ENCODE measurements around the gene SORBS1. TPM values are rescaled to one million over a fixed set of nuclear protein-coding genes. Genes with fewer than 3 reads are reported as not detected.

SORBS1 gene
- total RNA-seq, 4 donors from 2014 or later: 120 to 1,051 (median 449) TPM

DNA sequence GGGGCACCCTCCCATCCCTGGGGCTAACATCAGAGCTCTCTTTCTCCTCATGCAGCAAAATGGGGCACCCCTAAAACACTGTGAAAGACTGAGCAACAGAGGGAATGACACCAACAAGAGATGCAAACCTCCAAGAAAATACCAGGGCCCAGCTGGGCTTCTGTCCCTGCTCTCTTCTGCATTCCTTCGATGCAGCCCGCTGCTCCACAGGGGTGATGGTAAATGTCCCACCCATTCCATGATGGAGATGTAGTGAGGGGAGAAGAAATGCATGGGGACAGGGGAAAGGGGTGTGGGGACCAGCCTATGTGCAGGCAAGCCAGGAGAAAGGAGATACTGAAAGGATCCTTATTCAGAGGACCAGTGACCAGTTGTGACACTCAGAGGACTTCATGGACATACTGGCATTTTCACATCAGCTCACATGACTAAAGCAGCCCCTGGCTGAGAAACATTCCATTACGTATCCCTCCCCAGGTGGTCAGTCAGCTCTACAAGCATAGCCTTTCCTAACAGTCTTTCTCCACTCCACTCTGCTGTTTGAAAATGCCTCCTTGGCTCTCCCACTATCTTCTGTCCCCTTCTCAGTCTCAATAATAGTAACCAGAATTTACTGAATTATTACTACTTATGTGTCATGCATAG lies 13.3 kb downstream of the SORBS1 start:
- no peak for ATAC-seq (ENCODE audit: low FRiP score)
- TF ChIP-seq, protein P1, sequence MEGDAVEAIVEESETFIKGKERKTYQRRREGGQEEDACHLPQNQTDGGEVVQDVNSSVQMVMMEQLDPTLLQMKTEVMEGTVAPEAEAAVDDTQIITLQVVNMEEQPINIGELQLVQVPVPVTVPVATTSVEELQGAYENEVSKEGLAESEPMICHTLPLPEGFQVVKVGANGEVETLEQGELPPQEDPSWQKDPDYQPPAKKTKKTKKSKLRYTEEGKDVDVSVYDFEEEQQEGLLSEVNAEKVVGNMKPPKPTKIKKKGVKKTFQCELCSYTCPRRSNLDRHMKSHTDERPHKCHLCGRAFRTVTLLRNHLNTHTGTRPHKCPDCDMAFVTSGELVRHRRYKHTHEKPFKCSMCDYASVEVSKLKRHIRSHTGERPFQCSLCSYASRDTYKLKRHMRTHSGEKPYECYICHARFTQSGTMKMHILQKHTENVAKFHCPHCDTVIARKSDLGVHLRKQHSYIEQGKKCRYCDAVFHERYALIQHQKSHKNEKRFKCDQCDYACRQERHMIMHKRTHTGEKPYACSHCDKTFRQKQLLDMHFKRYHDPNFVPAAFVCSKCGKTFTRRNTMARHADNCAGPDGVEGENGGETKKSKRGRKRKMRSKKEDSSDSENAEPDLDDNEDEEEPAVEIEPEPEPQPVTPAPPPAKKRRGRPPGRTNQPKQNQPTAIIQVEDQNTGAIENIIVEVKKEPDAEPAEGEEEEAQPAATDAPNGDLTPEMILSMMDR (IDR thresholded peaks at IDR 0.05): no peak
- no peak for DNase-seq (ENCODE audit: low spot score)

DNA sequence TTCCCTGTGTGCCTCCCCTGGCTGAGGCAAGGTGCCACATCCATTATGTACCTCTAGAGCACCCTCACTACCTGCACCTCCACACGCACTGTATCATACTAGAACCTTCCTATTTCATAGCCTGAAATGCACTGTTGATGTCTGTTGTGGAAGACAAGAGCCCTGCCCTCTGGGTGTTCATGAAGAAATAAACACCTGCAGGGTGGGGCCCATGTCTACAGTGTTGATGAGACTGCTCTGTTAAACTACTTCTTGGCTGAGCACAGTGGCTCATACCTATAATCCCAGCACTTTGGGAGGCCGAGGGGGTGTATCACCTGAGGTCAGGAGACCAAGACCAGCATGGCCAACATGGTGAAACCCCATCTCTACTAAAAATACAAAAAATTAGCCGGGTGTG lies 14.0 kb downstream of the SORBS1 start:
- ATAC-seq (ENCODE audit: low FRiP score) (no peak), DNase-seq (ENCODE audit: low spot score) (no peak)
- TF ChIP-seq, protein P1 (IDR thresholded peaks at IDR 0.05): no peak

DNA sequence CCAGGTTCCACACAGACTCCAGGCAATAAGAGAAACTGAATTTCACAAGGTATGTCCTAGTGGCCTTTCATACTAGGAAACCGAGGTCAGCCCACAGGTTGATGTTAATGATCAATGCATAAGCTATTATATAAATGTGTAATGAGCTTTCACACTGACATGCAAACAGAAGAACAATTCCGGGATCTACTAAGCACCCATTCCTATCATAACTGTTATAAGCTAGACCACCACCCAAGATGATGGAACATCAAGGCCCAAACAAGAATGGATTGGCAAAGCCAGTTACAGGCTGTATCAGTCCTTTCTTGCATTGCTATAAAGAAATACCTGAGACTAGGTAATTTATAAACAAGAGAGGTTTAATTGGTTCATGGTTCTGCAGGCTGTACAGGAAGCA lies 15.2 kb downstream of the SORBS1 start:
- ATAC-seq (ENCODE audit: low FRiP score) (no peak), DNase-seq (ENCODE audit: low spot score) (no peak)
- TF ChIP-seq, protein P1 (IDR thresholded peaks at IDR 0.05): no peak

DNA sequence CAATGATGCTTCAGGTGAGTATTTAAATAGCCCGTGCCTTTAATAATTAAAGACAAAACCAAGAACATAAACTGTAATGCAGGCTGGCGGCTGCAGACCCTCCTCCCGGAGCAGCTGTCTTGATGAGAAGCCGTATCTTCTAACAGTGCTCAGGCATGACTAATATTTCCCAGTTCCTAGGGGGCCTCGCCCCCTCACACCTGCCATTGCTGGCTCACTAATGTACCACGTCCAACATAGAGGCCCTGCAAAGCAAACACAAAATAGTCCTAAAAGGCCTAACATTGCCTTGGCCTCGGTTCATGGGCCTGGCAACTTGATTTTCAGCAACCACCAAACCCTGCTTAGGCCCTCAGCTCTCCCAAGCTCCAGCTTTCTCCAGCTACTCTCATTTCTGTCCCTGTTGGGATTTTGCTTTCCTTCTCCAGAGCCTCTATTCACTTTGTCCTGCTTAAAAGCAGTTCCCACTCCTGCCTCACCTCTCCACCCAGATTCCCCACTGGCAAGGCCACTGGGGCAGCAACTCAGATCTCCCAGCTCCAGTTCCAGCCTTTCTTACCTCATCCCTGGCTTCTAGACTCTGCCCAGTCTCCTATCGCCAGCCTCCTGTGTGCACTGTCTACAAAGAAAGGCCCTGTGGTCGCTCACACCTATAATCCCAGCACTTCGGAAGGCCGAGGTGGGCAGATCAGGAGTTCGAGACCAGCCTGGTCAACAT lies 16.2 kb downstream of the SORBS1 start:
- DNase-seq (ENCODE audit: low spot score) (no peak), ATAC-seq (ENCODE audit: low FRiP score) (no peak)
- TF ChIP-seq, protein P1 (IDR thresholded peaks at IDR 0.05): no peak

DNA sequence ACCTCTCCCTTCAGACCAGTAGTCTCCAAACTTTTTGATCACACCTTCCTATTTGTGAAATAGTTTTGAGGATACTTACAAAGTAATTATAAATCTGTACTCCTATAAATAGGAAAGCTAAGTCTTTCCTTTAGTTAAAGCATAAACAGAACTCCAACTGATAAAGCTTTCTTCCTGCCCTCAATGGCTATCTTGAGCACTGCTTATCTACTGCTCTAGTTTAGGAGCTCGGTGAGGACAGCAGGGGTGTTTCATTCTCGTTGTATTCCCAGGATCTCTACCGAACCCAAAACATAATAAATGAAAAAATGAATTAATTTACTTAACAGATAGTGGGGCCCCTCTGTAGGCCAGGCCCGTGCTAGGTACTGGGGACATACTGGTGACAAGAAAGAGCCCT lies 17.7 kb downstream of the SORBS1 start:
- DNase-seq (ENCODE audit: low spot score) (no peak), ATAC-seq (ENCODE audit: low FRiP score) (no peak)
- TF ChIP-seq, protein P1 (IDR thresholded peaks at IDR 0.05): no peak

DNA sequence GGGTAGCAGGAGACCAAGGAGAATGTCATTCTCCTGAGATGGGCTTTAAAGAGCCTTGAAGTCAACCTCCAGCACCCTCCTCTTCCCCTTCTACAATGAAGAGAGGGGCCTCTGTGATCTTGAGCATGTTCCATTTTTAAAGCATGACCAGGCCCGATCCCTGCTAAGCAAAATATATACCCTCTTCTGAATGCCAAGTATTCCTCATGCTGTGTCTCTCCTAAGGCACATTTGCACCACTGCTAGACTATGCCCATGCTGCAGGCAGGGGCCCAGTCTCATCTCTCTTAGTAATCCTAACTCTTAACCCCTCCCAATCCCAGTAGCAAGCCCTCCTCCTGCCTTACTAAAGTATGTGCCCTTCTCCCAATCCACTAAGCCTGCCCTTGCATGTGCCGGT lies 18.4 kb downstream of the SORBS1 start:
- DNase-seq (ENCODE audit: low spot score) (no peak), ATAC-seq (ENCODE audit: low FRiP score) (no peak)
- TF ChIP-seq, protein P1 (IDR thresholded peaks at IDR 0.05): no peak

DNA sequence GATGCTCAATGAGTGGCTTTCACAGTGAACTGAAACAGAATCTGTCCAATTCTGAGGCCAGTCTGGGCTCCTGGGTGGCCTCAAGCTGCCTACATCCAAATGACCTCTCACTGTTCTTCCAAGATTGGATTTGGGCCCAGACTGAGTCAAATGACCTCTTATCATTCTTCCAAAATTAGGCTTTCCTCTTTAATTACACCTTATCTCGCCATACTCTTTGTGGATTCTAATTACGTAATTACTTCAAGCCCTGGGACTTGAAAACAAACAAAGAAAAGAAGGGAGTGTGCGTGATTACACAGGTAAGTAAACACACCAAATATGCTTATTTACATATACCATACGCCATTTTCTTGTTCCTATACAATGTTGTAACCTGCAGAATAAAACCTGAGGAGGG lies 18.8 kb downstream of the SORBS1 start:
- DNase-seq (ENCODE audit: low spot score) (no peak), ATAC-seq (ENCODE audit: low FRiP score) (no peak)
- TF ChIP-seq, protein P1 (IDR thresholded peaks at IDR 0.05): no peak

Measured in omental fat pad (tissue), 4 donors.